ENCODE data around the gene ID3.

DNA sequence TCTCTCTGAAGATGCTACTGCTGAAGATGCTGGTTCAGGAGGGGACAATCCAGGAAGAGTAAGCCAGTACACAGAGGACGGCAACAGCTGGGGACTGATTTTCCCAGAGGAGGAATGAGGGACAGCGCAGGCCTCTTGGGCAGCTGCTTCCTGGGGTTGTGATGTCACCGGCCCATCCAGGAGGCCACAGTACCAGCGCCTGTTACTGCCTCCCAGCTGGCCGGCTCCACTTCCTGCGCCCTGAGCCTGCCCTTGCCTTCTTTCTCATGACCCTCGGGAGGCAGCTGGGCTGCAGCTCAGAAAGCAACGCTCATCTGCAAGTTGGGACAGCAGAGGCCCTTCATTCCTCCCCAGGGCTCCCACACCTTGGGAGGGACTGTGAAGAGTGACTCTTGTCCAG is 21.9 kb upstream of the ID3 start:
- TF ChIP-seq, protein P1, sequence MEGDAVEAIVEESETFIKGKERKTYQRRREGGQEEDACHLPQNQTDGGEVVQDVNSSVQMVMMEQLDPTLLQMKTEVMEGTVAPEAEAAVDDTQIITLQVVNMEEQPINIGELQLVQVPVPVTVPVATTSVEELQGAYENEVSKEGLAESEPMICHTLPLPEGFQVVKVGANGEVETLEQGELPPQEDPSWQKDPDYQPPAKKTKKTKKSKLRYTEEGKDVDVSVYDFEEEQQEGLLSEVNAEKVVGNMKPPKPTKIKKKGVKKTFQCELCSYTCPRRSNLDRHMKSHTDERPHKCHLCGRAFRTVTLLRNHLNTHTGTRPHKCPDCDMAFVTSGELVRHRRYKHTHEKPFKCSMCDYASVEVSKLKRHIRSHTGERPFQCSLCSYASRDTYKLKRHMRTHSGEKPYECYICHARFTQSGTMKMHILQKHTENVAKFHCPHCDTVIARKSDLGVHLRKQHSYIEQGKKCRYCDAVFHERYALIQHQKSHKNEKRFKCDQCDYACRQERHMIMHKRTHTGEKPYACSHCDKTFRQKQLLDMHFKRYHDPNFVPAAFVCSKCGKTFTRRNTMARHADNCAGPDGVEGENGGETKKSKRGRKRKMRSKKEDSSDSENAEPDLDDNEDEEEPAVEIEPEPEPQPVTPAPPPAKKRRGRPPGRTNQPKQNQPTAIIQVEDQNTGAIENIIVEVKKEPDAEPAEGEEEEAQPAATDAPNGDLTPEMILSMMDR (IDR thresholded peaks at IDR 0.05; ENCODE audit: insufficient read depth, low read depth, low read length): no peak
- TF ChIP-seq EZH2 (IDR thresholded peaks at IDR 0.05; ENCODE audit: insufficient read depth, low read length): no peak

Data from astrocyte (in vitro differentiated cells and primary cell).